HG02571 (cell line): ENCODE results near the gene PDP2.

Experiments
- ATAC-seq: cut with Tn5 transposase; IDR thresholded peaks from one replicate; pipeline ENCODE4 v1.9.1; 2021; ENCODE audit warnings: mild to moderate bottlenecking, moderate library complexity; ENCODE audit not compliant: unreplicated experiment

Gene PDP2

GRCh38 chr16:66917741-66918140 is 37.4 kb downstream of the PDP2 start:
- ATAC-seq: no peak

- ATAC-seq: no peak
These were observed 38.0 kb downstream of the PDP2 start for GRCh38 chr16:66918355-66918754.

- no peak for ATAC-seq
These were observed 38.7 kb downstream of the PDP2 start, which contains the start of gene CDH16 for GRCh38 chr16:66918803-66919568. Gene CDH16, minus strand, starts transcription at chr16:66918885. Its CDS starts 820 bp downstream, at chr16:66918065.

GRCh38 chr16:66919569-66920298 is 39.4 kb downstream of the PDP2 start:
- no peak for ATAC-seq

- ATAC-seq: no peak
These were observed 39.9 kb downstream of the PDP2 start for GRCh38 chr16:66920299-66920590.

- no peak for ATAC-seq
These were observed 40.8 kb downstream of the PDP2 start for GRCh38 chr16:66920924-66921680.

GRCh38 chr16:66921729-66922450 is 41.6 kb downstream of the PDP2 start:
- ATAC-seq: no peak

- no peak for ATAC-seq
These were observed 43.0 kb downstream of the PDP2 start for GRCh38 chr16:66923247-66923731.

GRCh38 chr16:66923866-66924265 is 43.6 kb downstream of the PDP2 start:
- no peak for ATAC-seq

- ATAC-seq: no peak
These were observed 44.4 kb downstream of the PDP2 start for GRCh38 chr16:66924527-66925321.

GRCh38 chr16:66925322-66925840 is 45.1 kb downstream of the PDP2 start, which contains the start of gene RRAD:
Gene RRAD, minus strand, starts transcription at chr16:66925535. Its CDS starts 356 bp downstream, at chr16:66925179.
- no peak for ATAC-seq

GRCh38 chr16:66926171-66926947 is 46.0 kb downstream of the PDP2 start:
- ATAC-seq: no peak

GRCh38 chr16:66926961-66927436 is 46.7 kb downstream of the PDP2 start:
- no peak for ATAC-seq

- no peak for ATAC-seq
These were observed 47.8 kb downstream of the PDP2 start for GRCh38 chr16:66927918-66928649.

- no peak for ATAC-seq
These were observed 48.5 kb downstream of the PDP2 start for GRCh38 chr16:66928702-66929388.

- ATAC-seq: no peak
These were observed 49.9 kb downstream of the PDP2 start for GRCh38 chr16:66930189-66930588.

- no peak for ATAC-seq
These were observed 51.4 kb downstream of the PDP2 start for GRCh38 chr16:66931665-66932064.

GRCh38 chr16:66932076-66932475 is 51.8 kb downstream of the PDP2 start:
- ATAC-seq: no peak
